ENCODE measurements around the gene CTLA4. TPM values are rescaled to one million over a fixed set of nuclear protein-coding genes. Genes with fewer than 3 reads are reported as not detected.
"Not testable (repeated sequence)": the region's sequence is repeated elsewhere in the genome, so short reads cannot be mapped to it uniquely, and the experiment has no call there.

The CTLA4 gene
- total RNA-seq, 1 donor from 2014 or later: 118 TPM

GRCh38 chr2:203861607-203862006, 6.0 kb upstream of the CTLA4 start:
- Mint-ChIP-seq H3K27ac (peak overlapping the region; percentile 68), H3K4me3 (no peak overlapping the region), H3K9me3 (peaks cover 10% of the 10 kb centered on the region), H3K4me1 (ENCODE audit: low read depth) (peaks cover 87% of the 10 kb centered on the region), H3K27me3 (ENCODE audit: insufficient read depth) (no peaks in the 10 kb centered on the region), H3K36me3 (ENCODE audit: low read depth) (peaks cover 12% of the 10 kb centered on the region)
- no peak for DNase-seq (ENCODE audit: low spot score)
- intact Hi-C loops (cut with micrococcal nuclease): no loop called here

- Mint-ChIP-seq H3K27ac (peak overlapping the region; percentile 99), H3K4me3 (peak overlapping the region; percentile 95), H3K9me3 (peaks cover 2% of the 10 kb centered on the region), H3K36me3 (ENCODE audit: low read depth) (peaks cover 65% of the 10 kb centered on the region), H3K27me3 (ENCODE audit: insufficient read depth) (no peaks in the 10 kb centered on the region), H3K4me1 (ENCODE audit: low read depth) (peaks cover 78% of the 10 kb centered on the region)
- intact Hi-C loops (cut with micrococcal nuclease): loop anchor here (10.0 kb wide), 1 partner anchor 1235 kb away; the partner anchor contains the start of gene FAM117B
- peak; percentile 43 for DNase-seq (ENCODE audit: low spot score)
These were observed 1.9 kb downstream of the CTLA4 start for GRCh38 chr2:203869223-203870042.

DNA sequence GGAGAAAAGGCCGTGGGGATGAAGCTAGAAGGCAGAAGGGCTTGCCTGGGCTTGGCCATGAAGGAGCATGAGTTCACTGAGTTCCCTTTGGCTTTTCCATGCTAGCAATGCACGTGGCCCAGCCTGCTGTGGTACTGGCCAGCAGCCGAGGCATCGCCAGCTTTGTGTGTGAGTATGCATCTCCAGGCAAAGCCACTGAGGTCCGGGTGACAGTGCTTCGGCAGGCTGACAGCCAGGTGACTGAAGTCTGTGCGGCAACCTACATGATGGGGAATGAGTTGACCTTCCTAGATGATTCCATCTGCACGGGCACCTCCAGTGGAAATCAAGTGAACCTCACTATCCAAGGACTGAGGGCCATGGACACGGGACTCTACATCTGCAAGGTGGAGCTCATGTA, 2.9 kb downstream of the CTLA4 start:
- no peak for DNase-seq (ENCODE audit: low spot score)
- intact Hi-C loops (cut with micrococcal nuclease): loop anchor here (10.0 kb wide), 1 partner anchor 1236 kb away; the partner anchor contains the start of gene FAM117B
- no peaks in the 10 kb centered on the region for H3K27me3 Mint-ChIP-seq (ENCODE audit: insufficient read depth)
- peak overlapping the region; percentile 95 for H3K4me3 Mint-ChIP-seq
- H3K4me1 Mint-ChIP-seq (ENCODE audit: low read depth): peaks cover 82% of the 10 kb centered on the region
- H3K27ac Mint-ChIP-seq: peak overlapping the region; percentile 99
- H3K9me3 Mint-ChIP-seq: no peaks in the 10 kb centered on the region
- peaks cover 72% of the 10 kb centered on the region for H3K36me3 Mint-ChIP-seq (ENCODE audit: low read depth)

DNA sequence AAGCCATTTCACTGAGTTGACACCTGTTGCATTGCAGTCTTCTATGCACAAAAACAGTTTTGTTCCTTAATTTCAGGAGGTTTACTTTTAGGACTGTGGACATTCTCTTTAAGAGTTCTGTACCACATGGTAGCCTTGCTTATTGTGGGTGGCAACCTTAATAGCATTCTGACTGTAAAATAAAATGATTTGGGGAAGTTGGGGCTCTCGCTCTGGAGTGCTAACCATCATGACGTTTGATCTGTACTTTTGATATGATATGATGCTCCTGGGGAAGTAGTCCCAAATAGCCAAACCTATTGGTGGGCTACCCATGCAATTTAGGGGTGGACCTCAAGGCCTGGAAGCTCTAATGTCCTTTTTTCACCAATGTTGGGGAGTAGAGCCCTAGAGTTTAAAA, 3.4 kb downstream of the CTLA4 start:
- H3K27me3 Mint-ChIP-seq (ENCODE audit: insufficient read depth): no peaks in the 10 kb centered on the region
- intact Hi-C loops (cut with micrococcal nuclease): loop anchor here (1.0 to 10.0 kb wide), 14 partner anchors 15 to 1236 kb away; partner anchors contain the start of genes CD28 and FAM117B
- H3K4me3 Mint-ChIP-seq: peak overlapping the region; percentile 95
- peaks cover 82% of the 10 kb centered on the region for H3K4me1 Mint-ChIP-seq (ENCODE audit: low read depth)
- DNase-seq (ENCODE audit: low spot score): no peak
- H3K27ac Mint-ChIP-seq: peak overlapping the region; percentile 99
- H3K36me3 Mint-ChIP-seq (ENCODE audit: low read depth): peaks cover 74% of the 10 kb centered on the region
- no peaks in the 10 kb centered on the region for H3K9me3 Mint-ChIP-seq

- intact Hi-C loops (cut with micrococcal nuclease): loop anchor here (1.0 to 10.0 kb wide), 14 partner anchors 15 to 1237 kb away; partner anchors contain the start of genes CD28 and FAM117B
- peak; percentile 67 for DNase-seq (ENCODE audit: low spot score)
- Mint-ChIP-seq H3K27me3 (ENCODE audit: insufficient read depth) (no peaks in the 10 kb centered on the region), H3K9me3 (no peaks in the 10 kb centered on the region), H3K4me3 (peak overlapping the region; percentile 95), H3K27ac (peak overlapping the region; percentile 99), H3K36me3 (ENCODE audit: low read depth) (peaks cover 78% of the 10 kb centered on the region), H3K4me1 (ENCODE audit: low read depth) (peaks cover 82% of the 10 kb centered on the region)
These were observed 3.9 kb downstream of the CTLA4 start for GRCh38 chr2:203871371-203871983.

- intact Hi-C loops (cut with micrococcal nuclease): loop anchor here (10.0 kb wide), 1 partner anchor 1239 kb away; the partner anchor contains the start of gene FAM117B
- peak; percentile 42 for DNase-seq (ENCODE audit: low spot score)
- Mint-ChIP-seq H3K36me3 (ENCODE audit: low read depth) (peaks cover 71% of the 10 kb centered on the region), H3K9me3 (no peaks in the 10 kb centered on the region), H3K27me3 (ENCODE audit: insufficient read depth) (no peaks in the 10 kb centered on the region), H3K4me1 (ENCODE audit: low read depth) (peaks cover 77% of the 10 kb centered on the region), H3K4me3 (peak overlapping the region; percentile 11), H3K27ac (peak overlapping the region; percentile 62)
These were observed 5.9 kb downstream of the CTLA4 start for GRCh38 chr2:203873461-203873860.

DNA sequence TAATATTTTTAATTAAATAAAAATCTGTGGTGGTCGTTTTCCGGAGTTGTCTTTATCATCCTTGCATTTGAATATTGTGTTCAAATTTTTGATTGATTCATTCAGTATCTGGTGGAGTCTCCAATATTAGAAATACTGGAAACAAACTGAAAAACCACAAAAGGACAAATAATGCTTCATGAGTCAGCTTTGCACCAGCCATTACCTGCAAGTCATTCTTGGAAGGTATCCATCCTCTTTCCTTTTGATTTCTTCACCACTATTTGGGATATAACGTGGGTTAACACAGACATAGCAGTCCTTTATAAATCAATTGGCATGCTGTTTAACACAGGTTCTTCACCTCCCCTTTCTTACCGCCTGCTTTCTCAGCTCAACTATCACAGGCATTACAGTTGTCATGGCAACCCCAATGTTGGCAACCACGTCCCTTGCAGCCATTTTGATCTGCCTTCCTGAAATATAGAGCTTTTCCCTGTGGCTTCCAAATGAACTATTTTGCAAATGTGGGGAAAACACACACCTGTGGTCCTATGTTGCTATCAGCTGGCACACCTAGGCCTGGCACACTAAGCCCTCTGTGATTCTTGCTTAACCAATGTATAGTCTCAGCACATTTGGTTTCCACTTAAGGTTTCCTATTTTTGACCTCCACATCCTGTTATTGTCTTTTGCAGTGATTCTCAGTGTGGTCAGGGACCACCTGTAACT, 6.5 kb downstream of the CTLA4 start:
- Mint-ChIP-seq H3K27me3 (ENCODE audit: insufficient read depth) (no peaks in the 10 kb centered on the region), H3K9me3 (no peaks in the 10 kb centered on the region), H3K4me3 (no peak overlapping the region), H3K27ac (peak overlapping the region; percentile 17), H3K36me3 (ENCODE audit: low read depth) (peaks cover 68% of the 10 kb centered on the region), H3K4me1 (ENCODE audit: low read depth) (peaks cover 77% of the 10 kb centered on the region)
- intact Hi-C loops (cut with micrococcal nuclease): loop anchor here (10.0 kb wide), 1 partner anchor 1239 kb away; the partner anchor contains the start of gene FAM117B
- DNase-seq (ENCODE audit: low spot score): no peak

DNA sequence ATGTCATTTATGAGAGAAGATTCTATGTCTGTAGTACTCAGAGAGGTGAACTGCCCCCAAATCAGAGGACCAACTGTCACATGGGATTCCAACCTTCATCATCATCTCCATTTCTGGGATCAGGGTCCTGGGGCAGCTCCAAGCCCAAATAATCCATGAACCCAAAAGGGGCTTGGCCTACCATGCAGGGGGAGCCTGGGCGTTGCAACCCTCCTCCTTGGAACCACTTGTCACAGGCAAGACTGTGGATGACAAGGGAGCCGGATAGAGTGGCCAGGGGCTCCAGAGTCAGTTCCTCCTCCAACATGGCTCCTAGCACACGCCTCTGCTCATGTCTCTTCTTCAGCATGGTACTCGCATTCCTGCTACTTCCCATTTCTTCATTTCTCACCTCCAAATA, 7.9 kb downstream of the CTLA4 start:
- Mint-ChIP-seq H3K4me1 (ENCODE audit: low read depth) (peaks cover 64% of the 10 kb centered on the region), H3K9me3 (no peaks in the 10 kb centered on the region), H3K4me3 (no peak overlapping the region), H3K36me3 (ENCODE audit: low read depth) (peaks cover 55% of the 10 kb centered on the region), H3K27ac (no peak overlapping the region), H3K27me3 (ENCODE audit: insufficient read depth) (no peaks in the 10 kb centered on the region)
- no peak for DNase-seq (ENCODE audit: low spot score)
- intact Hi-C loops (cut with micrococcal nuclease): loop anchor here (10.0 kb wide), 1 partner anchor 1241 kb away; the partner anchor contains the start of gene FAM117B

DNA sequence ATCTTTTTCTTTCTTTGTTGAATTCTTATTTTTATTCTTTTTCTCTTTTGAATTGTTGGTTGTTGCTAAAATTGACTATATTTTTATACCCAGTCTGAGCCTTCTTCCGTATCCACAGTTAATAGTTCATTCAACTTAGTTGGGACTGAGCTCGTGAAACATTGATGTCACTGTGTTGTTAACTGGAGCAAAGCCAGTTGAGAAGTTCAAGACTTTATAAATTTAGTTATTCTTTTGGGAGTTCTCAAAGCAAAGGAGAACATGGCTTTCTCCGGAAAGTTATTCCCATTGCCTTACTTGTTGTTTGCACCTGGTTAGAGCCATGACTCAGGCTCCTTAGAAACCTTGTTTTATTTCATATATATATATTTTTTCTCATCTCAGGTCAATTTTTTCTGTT, 8.8 kb downstream of the CTLA4 start:
- H3K9me3 Mint-ChIP-seq: no peaks in the 10 kb centered on the region
- no peak for DNase-seq (ENCODE audit: low spot score)
- peaks cover 56% of the 10 kb centered on the region for H3K4me1 Mint-ChIP-seq (ENCODE audit: low read depth)
- H3K4me3 Mint-ChIP-seq: no peak overlapping the region
- H3K27ac Mint-ChIP-seq: peak overlapping the region; percentile 40
- intact Hi-C loops (cut with micrococcal nuclease): loop anchor here (10.0 kb wide), 1 partner anchor 1242 kb away; the partner anchor contains the start of gene FAM117B
- H3K36me3 Mint-ChIP-seq (ENCODE audit: low read depth): peaks cover 47% of the 10 kb centered on the region
- H3K27me3 Mint-ChIP-seq (ENCODE audit: insufficient read depth): no peaks in the 10 kb centered on the region

DNA sequence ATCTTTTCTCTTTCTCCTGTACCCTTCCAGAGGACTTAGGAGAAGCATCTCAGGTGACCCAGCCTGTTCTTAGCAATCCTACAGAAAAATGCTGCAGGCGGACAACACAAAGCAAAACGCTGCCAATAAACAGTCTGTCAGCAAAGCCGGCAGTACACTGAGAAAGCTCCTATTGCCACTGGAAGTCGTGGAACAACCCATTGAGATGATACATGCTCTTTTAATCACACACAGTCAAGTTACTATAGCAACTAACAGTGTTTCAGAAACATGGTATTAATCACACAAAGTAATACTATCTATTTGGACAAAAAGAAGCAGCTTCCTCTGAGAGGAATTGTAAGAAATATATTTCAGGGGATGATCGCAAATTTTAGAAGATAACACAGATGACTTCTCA, 10.5 kb downstream of the CTLA4 start:
- no peak overlapping the region for H3K4me3 Mint-ChIP-seq
- H3K27me3 Mint-ChIP-seq (ENCODE audit: insufficient read depth): no peaks in the 10 kb centered on the region
- peaks cover 38% of the 10 kb centered on the region for H3K4me1 Mint-ChIP-seq (ENCODE audit: low read depth)
- H3K27ac Mint-ChIP-seq: no peak overlapping the region
- DNase-seq (ENCODE audit: low spot score): no peak
- intact Hi-C loops (cut with micrococcal nuclease): loop anchor here (10.0 kb wide), 1 partner anchor 1243 kb away; the partner anchor contains the start of gene FAM117B
- H3K36me3 Mint-ChIP-seq (ENCODE audit: low read depth): peaks cover 32% of the 10 kb centered on the region
- H3K9me3 Mint-ChIP-seq: no peaks in the 10 kb centered on the region

GRCh38 chr2:203880557-203881125, 13.1 kb downstream of the CTLA4 start:
- Mint-ChIP-seq H3K4me1 (ENCODE audit: low read depth) (peaks cover 26% of the 10 kb centered on the region), H3K9me3 (no peaks in the 10 kb centered on the region), H3K27ac (no peak overlapping the region), H3K36me3 (ENCODE audit: low read depth) (peaks cover 8% of the 10 kb centered on the region), H3K4me3 (no peak overlapping the region), H3K27me3 (ENCODE audit: insufficient read depth) (no peaks in the 10 kb centered on the region)
- intact Hi-C loops (cut with micrococcal nuclease): no loop called here
- DNase-seq (ENCODE audit: low spot score): no peak

GRCh38 chr2:203881185-203881584, 13.6 kb downstream of the CTLA4 start:
- H3K36me3 Mint-ChIP-seq (ENCODE audit: low read depth); H3K27me3 Mint-ChIP-seq (ENCODE audit: insufficient read depth); DNase-seq (ENCODE audit: low spot score); H3K9me3 Mint-ChIP-seq; H3K4me3 Mint-ChIP-seq; H3K27ac Mint-ChIP-seq; intact Hi-C loops (cut with micrococcal nuclease): not testable (repeated sequence)
- H3K4me1 Mint-ChIP-seq (ENCODE audit: low read depth): peaks cover 26% of the 10 kb centered on the region

All from activated T-helper 1 cell treated with anti-CD3 and anti-CD28 coated beads, Interleukin-12 subunit alpha, Interleukin-12 subunit beta, Interleukin-2, Interleukin-4 antibody, amounts not matched to agents 30 ng/mL and 10 ng/mL and 1 ng/mL, durations not matched to agents 14 hours and 24 hours and 36 hours (primary cell).